DMS 273 (cell line): Measurements from ENCODE around the gene ANKAR.
A peak's percentile ranks its signal among the peaks of the same experiment; 100 is the strongest.
"Not testable (repeated sequence)": the region's sequence is repeated elsewhere in the genome, so short reads cannot be mapped to it uniquely, and the experiment has no call there.

ENCODE experiments used
- DNase-seq: peaks from one replicate; lab custom pipeline; 2025; ENCODE audit not compliant: unreplicated experiment; lab: John Stamatoyannopoulos, UW

ANKAR gene, protein sequence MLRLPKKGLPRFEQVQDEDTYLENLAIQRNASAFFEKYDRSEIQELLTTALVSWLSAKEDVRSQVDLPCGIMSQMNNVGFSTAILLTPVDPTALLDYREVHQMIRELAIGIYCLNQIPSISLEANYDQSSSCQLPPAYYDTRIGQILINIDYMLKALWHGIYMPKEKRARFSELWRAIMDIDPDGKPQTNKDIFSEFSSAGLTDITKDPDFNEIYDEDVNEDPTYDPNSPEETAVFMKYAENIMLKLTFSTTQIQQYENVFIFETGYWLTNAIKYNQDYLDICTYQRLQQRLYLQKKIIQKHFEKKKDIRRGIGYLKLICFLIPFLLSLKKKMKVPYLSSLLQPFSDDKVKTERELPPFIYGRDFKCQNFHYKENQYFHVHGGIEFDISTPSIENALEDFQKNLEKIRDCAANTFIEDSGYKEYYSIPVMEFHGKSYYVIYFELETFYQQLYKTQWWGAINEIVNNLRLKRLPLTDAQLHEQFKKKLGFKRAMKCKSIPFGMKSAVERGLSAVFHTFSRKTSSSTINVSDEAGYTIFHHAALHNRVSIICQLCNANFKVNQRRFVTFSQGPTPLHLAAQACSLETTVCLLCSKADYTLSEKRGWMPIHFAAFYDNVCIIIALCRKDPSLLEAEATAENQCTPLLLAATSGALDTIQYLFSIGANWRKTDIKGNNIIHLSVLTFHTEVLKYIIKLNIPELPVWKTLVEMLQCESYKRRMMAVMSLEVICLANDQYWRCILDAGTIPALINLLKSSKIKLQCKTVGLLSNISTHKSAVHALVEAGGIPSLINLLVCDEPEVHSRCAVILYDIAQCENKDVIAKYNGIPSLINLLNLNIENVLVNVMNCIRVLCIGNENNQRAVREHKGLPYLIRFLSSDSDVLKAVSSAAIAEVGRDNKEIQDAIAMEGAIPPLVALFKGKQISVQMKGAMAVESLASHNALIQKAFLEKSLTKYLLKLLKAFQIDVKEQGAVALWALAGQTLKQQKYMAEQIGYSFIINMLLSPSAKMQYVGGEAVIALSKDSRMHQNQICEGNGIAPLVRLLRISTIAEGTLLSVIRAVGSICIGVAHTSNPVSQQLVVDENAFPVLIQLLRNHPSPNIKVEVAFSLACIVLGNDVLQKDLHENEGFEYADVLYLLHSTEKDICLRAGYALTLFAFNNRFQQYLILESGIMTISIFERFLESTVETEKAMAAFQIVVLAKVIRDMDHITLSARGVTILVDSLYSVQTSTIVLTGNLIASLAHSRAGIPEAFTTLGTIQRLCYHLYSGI (N-terminal part only)

DNA sequence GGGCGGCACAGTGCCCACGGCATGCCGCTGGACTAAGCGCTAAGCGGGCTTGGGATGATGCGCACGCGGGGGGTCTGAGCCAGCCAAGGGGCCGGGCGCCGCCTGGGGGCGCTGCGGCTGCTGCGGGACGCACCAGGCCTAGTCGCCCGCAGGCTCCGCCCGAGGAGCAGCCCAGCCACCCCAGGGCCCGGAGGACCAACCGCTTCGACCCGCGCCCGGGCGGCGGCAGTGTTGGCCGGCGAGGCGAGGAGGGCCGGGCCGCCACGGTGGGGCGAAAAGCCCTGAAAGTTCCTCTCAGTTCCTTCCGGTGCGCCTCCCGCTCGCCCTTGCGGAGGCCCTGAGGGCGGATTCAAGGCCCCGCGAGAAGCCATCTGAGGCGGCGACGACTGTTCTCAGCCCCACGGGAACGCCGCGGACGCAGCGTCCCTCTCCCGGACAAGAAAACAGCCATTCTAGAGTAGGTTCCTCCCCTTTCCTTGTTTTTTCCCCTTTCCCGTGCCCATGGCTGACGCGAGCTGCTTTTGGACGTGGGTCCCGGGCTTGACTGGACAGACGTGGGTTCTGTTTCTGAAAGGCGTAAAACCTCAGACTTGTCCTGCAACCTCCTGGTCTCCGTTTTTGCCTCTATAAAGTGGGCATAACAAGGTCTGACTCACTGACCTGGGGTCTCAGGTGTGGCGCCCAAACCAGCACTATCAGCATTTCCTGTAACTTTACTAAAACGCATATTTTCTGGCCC, at the start of gene ANKAR:
ANKAR (plus strand) TSS at position 297 of the 739 bp plus-strand sequence. CDS start 1,821 bp downstream, outside the sequence.
- DNase-seq: no peak

DNA sequence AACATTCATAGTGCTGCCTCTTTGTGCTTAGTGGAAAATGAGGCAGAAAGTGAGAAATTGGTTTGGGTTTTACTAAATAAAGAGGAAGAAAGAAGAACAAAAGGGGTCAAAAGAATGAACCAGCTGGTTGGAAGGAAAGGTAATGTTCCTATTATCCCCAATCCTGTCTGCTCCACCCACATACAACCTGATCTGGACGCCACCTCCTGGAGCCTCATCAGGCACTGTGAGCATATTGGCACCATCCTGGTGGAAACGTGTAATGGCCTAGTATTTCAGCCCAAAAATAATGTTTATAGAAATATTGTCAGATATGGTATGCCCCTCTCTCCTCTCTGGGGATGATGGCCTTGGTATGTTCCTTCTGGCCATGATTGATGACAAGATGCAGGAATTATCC, 48.8 kb upstream of the ANKAR start:
- no peak for DNase-seq

DNA sequence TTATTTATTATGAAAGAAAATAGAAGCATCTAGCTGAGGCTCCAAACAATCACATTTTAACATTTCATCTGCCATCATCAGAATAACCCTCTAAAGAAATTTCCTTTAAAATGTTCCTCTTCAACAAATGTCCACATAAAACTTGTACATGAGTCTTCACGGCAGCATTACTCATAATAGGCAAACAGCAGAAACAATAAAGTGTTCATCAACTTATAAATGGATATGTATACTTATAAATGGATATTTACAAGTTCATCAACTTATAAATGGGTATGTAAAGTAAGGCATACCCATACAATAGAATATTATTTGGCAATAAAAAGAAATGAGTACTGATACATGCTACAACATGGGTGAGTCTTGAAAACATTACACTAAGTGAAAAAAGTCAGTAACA, 46.7 kb upstream of the ANKAR start:
- DNase-seq: no peak

DNA sequence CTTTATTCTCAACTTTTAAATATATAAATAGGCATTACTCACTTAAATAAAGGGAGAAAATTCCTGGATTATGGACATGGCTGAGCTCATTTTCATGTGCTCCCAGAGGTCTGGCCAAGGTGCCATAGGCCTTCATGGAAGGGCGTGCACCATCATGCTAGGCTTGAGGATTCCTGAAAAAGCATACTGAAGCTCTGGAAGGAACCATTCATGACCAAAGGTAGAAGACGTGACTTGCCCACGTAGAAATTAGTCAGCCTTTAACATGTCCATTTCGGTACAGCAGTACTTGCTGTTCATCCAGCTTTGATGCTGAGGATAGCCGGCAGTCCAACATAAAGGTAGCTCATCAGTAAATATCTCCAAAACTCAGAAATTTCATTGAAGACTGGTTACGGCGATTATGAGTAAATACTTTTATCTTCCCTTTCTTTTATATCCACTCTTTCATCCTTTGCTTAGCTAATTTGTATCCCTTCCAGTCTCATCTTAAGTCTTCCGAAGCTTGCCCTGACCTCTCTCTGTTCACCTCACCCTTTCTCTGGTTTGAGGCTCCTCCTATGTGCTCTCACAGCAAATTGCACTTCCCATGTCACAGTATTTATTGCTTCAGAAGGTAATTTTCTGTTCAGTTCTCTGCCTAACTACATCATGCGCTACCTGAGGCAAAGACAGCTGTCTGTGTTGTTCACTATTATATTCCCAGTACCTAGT, 45.5 kb upstream of the ANKAR start:
- no peak for DNase-seq

DNA sequence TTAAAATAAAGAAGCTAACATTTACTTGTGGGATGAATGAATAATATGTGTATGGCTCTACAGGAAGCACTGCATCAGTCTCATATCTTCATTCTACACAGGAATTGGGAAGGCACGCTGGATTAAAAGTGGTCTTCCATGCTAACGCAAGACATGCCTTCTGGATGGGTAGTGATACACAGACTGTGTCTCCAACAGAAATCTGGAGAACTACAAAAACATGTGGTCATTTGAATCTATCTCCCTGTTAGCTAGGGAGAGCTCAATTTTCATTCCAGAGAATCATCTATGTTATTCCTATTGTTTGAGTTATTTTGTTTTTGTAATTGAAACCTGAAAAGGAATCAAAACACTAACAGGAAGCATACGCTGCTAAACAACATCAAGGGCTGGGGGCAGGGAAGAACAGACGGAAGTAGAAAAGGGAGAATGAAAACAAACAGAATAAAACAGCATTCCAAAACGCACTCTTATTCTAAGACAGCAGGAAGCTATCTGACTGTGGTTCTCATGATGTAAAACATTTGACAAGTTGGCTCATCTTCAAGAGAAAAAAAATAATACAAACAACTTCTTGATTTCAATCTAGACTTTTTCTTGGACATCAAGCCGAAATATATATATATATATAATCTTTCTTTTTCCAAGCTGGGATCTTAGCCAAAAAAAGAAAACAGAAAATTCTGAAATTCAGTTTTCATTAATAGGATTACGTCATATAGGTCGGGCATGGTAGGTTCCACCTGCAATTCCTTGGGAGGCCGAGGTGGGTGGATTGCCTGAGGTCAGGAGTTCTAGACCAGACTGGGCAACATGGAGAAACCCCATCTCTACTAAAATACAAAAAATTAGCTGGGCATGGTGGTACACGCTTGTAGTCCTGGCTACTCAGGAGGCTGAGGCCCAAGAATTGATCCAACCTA, 44.7 kb upstream of the ANKAR start:
- DNase-seq: no peak

DNA sequence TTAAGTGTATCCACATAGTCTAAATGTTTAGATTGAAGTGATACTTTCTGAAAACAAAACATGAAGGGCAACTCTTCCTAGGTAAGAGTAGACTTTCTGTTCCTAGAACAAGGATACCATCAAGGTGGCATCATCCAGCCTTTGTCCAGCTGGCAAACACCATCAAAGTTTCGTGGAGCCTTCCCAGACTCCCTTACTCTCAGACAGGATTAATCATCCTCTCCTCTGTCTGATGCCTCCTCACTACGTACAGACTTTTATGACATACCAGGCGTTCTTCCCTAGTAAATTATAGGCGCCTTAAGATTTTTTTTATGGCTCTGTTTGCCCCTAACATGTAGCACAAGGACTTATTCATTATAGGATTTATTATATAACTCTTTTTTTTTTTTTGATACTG, 42.6 kb upstream of the ANKAR start:
- no peak for DNase-seq

DNA sequence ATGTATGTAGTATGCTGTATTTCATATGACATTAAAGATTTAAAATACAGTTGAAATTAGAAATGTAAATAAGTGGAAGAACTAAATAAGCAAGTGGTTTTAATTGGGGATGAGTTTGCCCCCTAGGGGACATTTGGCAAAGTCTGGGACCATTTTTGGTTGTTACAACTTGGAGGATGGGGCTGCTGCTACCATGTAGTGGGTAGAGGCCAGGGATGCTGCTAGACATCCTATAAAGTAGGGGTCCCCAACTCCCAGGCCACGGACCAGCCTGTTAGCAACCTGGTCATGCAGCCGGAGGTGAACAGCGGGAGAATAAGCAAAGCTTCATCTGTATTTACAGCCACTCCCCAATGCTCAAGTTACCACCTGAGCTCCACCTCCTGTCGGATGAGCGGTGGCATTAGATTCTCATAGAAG, 41.1 kb upstream of the ANKAR start:
- peak; percentile 26 for DNase-seq

DNA sequence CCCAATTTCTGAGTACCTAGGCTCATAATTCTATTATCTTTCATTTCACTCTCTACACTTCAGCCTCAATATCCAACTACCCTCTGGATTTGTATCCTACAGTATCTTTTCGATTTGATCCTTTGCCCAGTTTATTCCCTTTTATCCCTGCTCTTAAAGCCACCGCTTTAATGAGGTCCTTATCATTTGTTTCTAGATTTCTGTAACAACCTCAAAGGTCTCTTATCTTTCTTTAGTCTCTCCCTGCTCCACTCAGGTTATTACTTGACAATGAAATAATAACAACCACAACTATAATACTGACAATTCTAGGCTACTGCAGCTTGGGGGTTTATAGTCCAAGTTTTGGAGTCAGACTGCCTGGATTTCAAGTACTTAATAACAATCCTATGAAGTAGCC, 39.1 kb upstream of the ANKAR start:
- DNase-seq: no peak

DNA sequence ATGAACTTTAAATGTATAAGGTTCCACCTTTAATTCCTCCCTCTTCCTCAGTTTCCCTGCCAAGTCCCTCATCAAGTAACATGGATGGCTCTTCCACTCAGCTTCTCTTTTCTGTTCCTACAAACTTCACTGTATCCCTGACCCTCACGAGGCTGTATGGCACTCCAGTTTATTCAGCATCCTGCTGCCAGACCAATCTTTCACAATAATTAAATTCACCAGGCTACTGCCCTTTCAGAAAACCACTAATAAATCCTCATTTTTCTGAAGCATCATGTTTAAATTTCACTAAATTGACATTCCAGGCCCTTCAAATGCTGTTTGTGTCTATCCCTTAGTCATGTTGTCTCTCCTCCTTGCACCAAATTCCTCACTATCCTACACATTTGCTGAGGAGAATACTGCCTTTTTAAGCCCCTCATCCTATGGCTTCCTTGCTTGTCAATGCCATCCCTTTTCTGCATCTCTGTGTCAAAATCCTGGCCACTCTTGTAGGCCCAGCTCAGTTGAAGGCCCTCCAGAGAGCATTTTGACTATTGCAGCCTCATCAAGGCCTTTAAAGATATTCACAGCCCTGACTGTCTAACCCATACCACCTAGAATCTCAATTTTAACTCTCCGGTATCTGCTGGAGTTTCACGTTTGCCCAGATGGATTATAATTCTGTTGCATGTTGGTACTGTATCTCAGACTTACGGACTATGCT, 36.0 kb upstream of the ANKAR start:
- no peak for DNase-seq

DNA sequence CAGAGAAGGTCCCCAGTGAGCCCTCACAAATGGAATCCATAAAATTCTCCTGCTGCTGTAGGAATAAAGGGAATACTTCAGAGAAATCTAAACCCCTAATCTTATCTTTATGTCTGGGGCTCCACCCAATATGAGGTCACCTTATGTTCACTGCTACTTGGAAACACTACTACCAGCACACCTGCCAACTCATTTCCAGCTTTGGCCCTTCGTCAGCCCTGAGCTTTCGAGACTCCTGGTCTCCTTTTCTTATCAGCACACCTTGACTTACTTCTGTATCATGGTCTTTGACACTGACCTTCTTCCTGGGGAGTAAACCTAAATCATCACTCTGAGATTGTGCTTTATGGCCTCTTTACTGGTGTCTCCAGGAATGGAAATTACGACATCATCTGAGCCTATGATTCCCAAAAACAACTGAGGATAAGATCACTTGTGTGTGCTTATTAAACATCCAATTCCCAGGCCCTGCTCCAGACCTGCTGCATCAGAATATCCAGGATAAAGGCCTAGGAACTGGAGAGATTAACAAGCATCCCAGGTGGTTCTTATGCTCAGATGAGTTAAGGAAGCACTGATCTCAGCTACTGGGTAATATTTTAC, 35.4 kb upstream of the ANKAR start:
- DNase-seq: no peak

DNA sequence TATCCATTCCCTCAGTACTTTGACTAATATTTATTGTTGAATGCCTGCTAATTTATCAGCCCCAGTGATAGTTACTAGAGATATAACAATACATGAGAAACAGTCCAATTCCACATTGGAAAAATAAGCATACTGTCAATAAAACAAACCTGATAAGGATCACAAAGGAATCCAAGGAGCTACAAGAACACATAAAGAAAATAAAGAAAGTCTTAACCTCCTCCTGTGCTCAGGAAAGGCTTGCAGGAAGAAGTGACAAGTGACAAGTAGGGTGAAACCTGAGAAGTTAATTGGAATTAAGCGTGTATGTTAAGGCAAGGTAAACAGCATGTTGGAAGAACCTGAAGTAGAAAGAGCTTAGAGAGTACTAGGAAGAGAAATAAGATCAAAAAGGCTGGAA, 33.5 kb upstream of the ANKAR start:
- peak; percentile 13 for DNase-seq

DNA sequence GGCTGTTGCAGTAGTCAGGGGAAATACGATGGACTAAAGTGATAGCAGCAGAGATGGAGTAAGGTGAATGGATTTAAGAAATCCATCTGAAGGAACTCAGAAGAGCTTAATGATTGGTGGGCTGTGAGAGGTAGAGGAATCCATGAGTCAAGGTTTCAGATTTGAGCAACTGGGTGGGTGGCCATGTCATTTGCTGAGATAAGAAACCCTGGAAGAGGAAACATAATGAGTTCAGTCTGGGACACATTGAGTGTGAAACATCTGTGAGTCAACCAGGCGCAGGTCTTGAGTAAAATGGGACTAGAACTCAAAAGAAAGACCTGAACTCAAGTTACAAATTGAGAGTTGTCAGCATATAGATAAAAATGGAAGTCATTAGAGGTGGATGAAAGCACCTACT, 32.9 kb upstream of the ANKAR start:
- no peak for DNase-seq

DNA sequence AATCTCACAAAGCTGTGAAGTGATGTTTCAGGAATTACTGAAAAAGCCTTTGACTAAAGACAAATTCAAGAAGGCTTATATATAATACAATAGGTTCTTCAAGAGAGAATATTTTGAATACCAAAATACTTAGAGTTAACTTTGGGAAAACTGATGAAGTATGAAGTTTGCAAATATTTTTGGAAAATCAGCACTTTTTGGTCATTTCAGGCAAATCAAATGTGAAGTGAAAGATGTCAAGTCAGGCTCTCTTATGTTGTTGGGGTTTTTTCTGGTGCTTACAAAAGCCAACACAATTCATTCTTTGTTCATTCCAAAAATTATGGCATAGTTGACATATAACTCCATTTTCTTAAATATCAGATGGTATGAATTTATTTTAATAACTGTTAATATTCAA, 27.9 kb upstream of the ANKAR start:
- no peak for DNase-seq

DNA sequence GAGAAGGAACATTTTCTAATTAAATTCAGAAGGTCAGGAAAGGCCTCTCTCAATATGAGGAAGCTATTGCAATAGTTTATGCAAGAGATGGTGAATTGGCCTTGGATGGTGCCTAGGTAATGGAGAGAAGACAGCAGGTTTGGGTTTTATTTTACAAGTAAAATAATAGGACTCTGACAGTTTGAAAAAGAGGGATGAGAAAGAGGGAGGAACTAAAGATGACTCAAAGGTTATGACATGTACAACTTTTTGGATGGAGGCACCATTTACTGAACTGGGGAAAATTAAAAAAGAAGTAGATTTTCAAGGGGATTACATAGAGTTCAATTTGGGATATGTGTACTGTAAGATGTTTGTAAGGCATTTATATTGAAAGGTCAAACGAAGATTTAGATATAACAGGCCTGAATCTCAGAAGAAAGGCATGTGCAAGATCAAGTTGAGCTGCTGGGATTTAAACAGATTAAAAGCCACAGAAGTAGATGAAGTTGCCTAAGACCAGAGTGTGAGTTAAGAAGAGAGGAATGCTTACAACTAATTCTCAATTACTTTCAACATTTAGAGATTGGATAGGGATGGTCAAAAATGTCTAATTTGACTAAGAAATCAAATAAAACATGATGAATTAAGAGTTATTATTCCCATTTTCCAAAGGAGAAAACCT, 25.5 kb upstream of the ANKAR start:
- no peak for DNase-seq

DNA sequence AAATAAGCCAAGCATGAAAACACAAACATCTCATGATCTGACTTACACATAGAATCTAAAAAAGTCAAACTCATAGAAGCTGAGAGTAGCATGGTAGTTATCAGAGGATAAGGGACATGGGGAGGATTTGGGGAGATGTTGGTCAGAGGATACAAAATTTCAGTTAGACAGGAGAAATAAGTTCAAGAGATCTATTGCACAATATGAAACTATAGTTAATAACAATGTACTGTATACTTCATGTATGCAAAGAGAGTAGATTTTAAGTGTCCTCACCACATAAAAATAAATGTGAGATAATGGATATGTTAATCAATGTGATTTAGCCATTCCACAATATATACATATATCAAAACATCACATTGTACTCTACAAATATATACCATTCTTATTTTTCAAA, 23.2 kb upstream of the ANKAR start:
- no peak for DNase-seq

DNA sequence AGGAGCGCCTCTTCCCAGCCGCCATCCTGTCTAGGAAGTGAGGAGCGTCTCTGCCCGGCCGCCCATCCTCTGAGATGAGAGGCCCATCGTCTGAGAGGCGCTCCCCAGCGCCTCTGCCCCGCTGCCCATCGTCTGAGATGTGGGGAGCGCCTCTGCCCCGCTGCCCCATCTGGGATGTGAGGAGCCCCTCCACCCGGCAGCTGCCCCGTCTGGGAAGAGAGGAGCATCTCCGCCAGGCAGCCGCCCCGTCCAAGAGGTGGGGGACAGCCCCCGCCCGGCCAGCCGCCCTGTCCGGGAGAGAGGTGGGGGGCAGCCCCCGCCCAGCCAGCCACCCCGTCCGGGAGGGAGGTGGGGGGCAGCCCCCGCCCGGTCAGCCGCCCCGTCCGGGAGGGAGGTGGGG, 21.0 kb upstream of the ANKAR start:
- DNase-seq: not testable (repeated sequence)

DNA sequence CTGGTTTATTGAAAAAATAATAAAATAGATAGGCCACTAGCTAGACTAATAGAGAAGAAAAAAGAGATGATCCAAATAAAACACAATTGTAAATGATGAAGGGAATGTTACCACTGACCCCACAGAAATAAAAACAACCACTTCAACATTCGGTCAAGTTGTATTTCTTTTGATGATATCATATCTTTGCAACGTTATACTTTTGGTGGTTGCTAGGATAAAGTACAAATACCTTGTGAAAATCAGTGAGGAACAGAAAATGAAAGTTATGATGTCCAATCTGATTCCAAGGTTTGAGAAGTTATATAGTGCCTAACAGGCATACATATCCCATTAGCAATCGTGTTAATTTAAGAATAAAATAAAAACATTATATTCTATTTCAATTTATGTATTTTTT, 19.8 kb upstream of the ANKAR start:
- no peak for DNase-seq
